D721Med (cell line): ENCODE measurements around the gene EAF1.

Experiments used
- DNase-seq: peaks from one replicate; pipeline ENCODE4 v3.0.0; 2011; ENCODE audit warnings: low spot score; ENCODE audit not compliant: insufficient read length
- FAIRE-seq: peaks from 2 replicates; lab custom pipeline; 2011; peaks lifted over from hg19 to GRCh38; lab: Jason Lieb, UNC
- CTCF ChIP-seq: IDR thresholded peaks from 2 replicates; pipeline ENCODE4 v1.5.1; 2012; ENCODE audit warnings: mild to moderate bottlenecking, control low read depth; ENCODE audit not compliant: insufficient read depth; ENCODE audit errors: missing control alignments

The EAF1 gene

GRCh38 chr3:15431256-15431837 is 3.9 kb downstream of the EAF1 start:
- TF ChIP-seq CTCF, result no peak
- DNase-seq (no peak), FAIRE-seq (no peak)

GRCh38 chr3:15433531-15433930 is 6.1 kb downstream of the EAF1 start:
- DNase-seq (no peak), FAIRE-seq (no peak)
- TF ChIP-seq CTCF, result no peak

GRCh38 chr3:15434756-15435155 is 7.4 kb downstream of the EAF1 start:
- no peak for FAIRE-seq

GRCh38 chr3:15436246-15436645 is 8.8 kb downstream of the EAF1 start:
- no peak for DNase-seq
- FAIRE-seq, result no peak
- TF ChIP-seq CTCF, result no peak

More at GRCh38 chr3:15434756-15435155, 7.4 kb downstream of the EAF1 start:
- DNase-seq, result no peak
- TF ChIP-seq CTCF, result no peak

- TF ChIP-seq CTCF, result no peak
- DNase-seq (no peak), FAIRE-seq (no peak)
These were observed 11.6 kb downstream of the EAF1 start for GRCh38 chr3:15438983-15439382.

GRCh38 chr3:15439476-15439875 is 12.1 kb downstream of the EAF1 start:
- FAIRE-seq (no peak), DNase-seq (no peak)
- no peak for TF ChIP-seq CTCF

GRCh38 chr3:15440891-15441290 is 13.5 kb downstream of the EAF1 start:
- no peak for TF ChIP-seq CTCF
- no peak for DNase-seq

More at GRCh38 chr3:15440891-15441290, 13.5 kb downstream of the EAF1 start:
- no peak for FAIRE-seq
